Right lobe of liver (tissue), 6 donors: Measurements from ENCODE around the gene NUDT1. TPM values are rescaled to one million over a fixed set of nuclear protein-coding genes. Genes with fewer than 3 reads are reported as not detected.

Source experiments
- ATAC-seq, 4 donors: fragments of 200-7000 bp; cut with Tn5 transposase; one replicate each; pipeline ENCODE4 v1.9.1; 2020; ENCODE audit warnings: mild to moderate bottlenecking in 4 of 4, moderate library complexity in 4 of 4
- DNase-seq, 3 donors: peaks; one replicate each; pipeline ENCODE4 v3.0.0-alpha.2; 2020
- H3K27ac ChIP-seq, 3 donors: fragments of 200-600 bp; one replicate each; pipeline ENCODE4 v1.8.0; 2022
- H3K27me3 ChIP-seq, 2 donors: fragments of 200-600 bp; one replicate each; pipeline ENCODE4 v1.8.0; 2022
- H3K36me3 ChIP-seq, 4 donors: fragments of 200-600 bp; sonication (generic) in 1 of 4; one replicate each; pipeline versions ENCODE4 v1.5.1 to v1.8.0; 2017 to 2022; ENCODE audit warnings: control low read depth in 1 of 4
- H3K4me1 ChIP-seq, 4 donors: fragments of 200-600 bp; sonication (generic) in 1 of 4; one replicate each; pipeline versions ENCODE4 v1.5.1 to v1.8.0; 2017 to 2022; ENCODE audit warnings: control low read depth in 1 of 4
- H3K4me3 ChIP-seq, 3 donors: fragments of 200-600 bp; one replicate each; pipeline ENCODE4 v1.8.0; 2022
- H3K9me3 ChIP-seq, 4 donors: fragments of 200-600 bp; sonication (generic) in 1 of 4; one replicate each; pipeline versions ENCODE4 v1.5.1 to v1.8.0; 2017 to 2022; ENCODE audit warnings: control low read depth in 1 of 4
- CTCF ChIP-seq, 4 donors: fragments of 200-600 bp in 3 of 4; fragments of 450-650 bp in 1 of 4; IDR thresholded peaks; one replicate each; pipeline versions ENCODE4 v1.5.1 to v1.8.0; 2016 to 2022; ENCODE audit warnings: antibody characterized with exemption in 4 of 4, mild to moderate bottlenecking in 2 of 4
- POLR2A ChIP-seq: fragments of 450-650 bp; IDR thresholded peaks from one replicate; pipeline ENCODE4 v1.6.1; 2017; ENCODE audit warnings: antibody characterized with exemption, mild to moderate bottlenecking
- WGBS: methylation state at CpG from one replicate; pipeline ENCODE4 v1.1.6; 2018; ENCODE audit warnings: low coverage, low lambda C conversion rate; ENCODE audit not compliant: insufficient coverage; ENCODE audit errors: missing lambda C conversion rate; 5-methylcytosine and 5-hydroxymethylcytosine counted together
- intact Hi-C, 2 donors: fragments of 100-400 bp; cut with DNase I; formaldehyde crosslinking; loops; one replicate each; pipeline versions ENCODE4 v1.11.2 to v1.14.1; 2022
- total RNA-seq, 6 experiments: library from RNA; depleted of rRNA in 2 of 6; stranded (reverse); fragments of >200 nt in 2 of 6; fragmentation: NEBNext Ultra II Directional in 3 of 6; extraction: Animal tissue kit (Norgen Biotek cat#: 25700) in 3 of 6; gene quantifications; one replicate each; pipeline versions ENCODE4 v1.1.0 to v1.2.4, GENCODE V29; 2016 to 2023
- donor health status: DM: no; HTN: yes; CAD: no.
- donor health status: DM: no; HTN: no; CAD: no.
- donor health status: DM: no; HTN: no; CAD: no.
- donor health status: DM: no; HTN: yes; CAD: no.
- donor health status: DM: no; HTN: yes; CAD: no.

Gene NUDT1
- total RNA-seq, 6 experiments from 2014 or later, result 1.6 to 4.1 (median 2.3) TPM

GRCh38 chr7:2269991-2270460 lies 28.0 kb downstream of the NUDT1 start:
- no peak overlapping the region for H3K27ac ChIP-seq
- intact Hi-C loops, result no loop called here
- WGBS, result 94% methylated on average over 8 of the region's 10 CpGs

GRCh38 chr7:2270495-2270894 lies 28.5 kb downstream of the NUDT1 start:
- Histone ChIP-seq H3K27me3 (no peaks in the 10 kb centered on the region), H3K36me3 (no peaks in the 10 kb centered on the region), H3K27ac (no peak overlapping the region), H3K4me1 (no peaks in the 10 kb centered on the region), H3K9me3 (no peaks in the 10 kb centered on the region), H3K4me3 (no peak overlapping the region)
- WGBS, result 93% methylated on average over 5 of the region's 8 CpGs
- DNase-seq (peak in 1 of 3 donors; percentile 46), ATAC-seq (no peak)
- intact Hi-C loops, result no loop called here
- TF ChIP-seq POLR2A (no peak), CTCF (IDR thresholded peaks at IDR 0.05) (no peak)

More at GRCh38 chr7:2269991-2270460, 28.0 kb downstream of the NUDT1 start:
- no peaks in the 10 kb centered on the region for H3K36me3 ChIP-seq
- ATAC-seq (no peak), DNase-seq (no peak)
- no peak overlapping the region for H3K4me3 ChIP-seq
- TF ChIP-seq CTCF (IDR thresholded peaks at IDR 0.05), result no peak
- no peak for TF ChIP-seq POLR2A
- no peaks in the 10 kb centered on the region for H3K27me3 ChIP-seq
- no peaks in the 10 kb centered on the region for H3K4me1 ChIP-seq
- H3K9me3 ChIP-seq, result no peaks in the 10 kb centered on the region

GRCh38 chr7:2271273-2272026 lies 29.4 kb downstream of the NUDT1 start:
- no peaks in the 10 kb centered on the region for H3K9me3 ChIP-seq

GRCh38 chr7:2272031-2272430 lies 30.0 kb downstream of the NUDT1 start:
- Histone ChIP-seq H3K4me3 (no peak overlapping the region), H3K27me3 (no peaks in the 10 kb centered on the region), H3K27ac (no peak overlapping the region), H3K36me3 (no peaks in the 10 kb centered on the region), H3K9me3 (no peaks in the 10 kb centered on the region), H3K4me1 (no peaks in the 10 kb centered on the region)
- no peak for DNase-seq
- intact Hi-C loops, result no loop called here
- 100% methylated on average over 1 of the region's 9 CpGs for WGBS
- TF ChIP-seq CTCF (IDR thresholded peaks at IDR 0.05) (no peak), POLR2A (no peak)
- no peak for ATAC-seq

More at GRCh38 chr7:2271273-2272026, 29.4 kb downstream of the NUDT1 start:
- Histone ChIP-seq H3K4me3 (no peak overlapping the region), H3K36me3 (no peaks in the 10 kb centered on the region), H3K27me3 (no peaks in the 10 kb centered on the region), H3K27ac (no peak overlapping the region), H3K4me1 (no peaks in the 10 kb centered on the region)
- DNase-seq (no peak), ATAC-seq (peak in 1 of 4 donors; percentile 17)
- intact Hi-C loops, result no loop called here
- TF ChIP-seq CTCF (IDR thresholded peaks at IDR 0.05) (no peak), POLR2A (no peak)
- 80% methylated on average over 10 of the region's 27 CpGs for whole genome bisulfite sequencing
